ENCODE data around the gene HSPB1. TPM values are rescaled to one million over a fixed set of nuclear protein-coding genes. Genes with fewer than 3 reads are reported as not detected.
"Not testable (repeated sequence)": the region's sequence is repeated elsewhere in the genome, so short reads cannot be mapped to it uniquely, and the experiment has no call there.

The HSPB1 gene
- total RNA-seq, 1 donor from 2014 or later: 235 TPM

GRCh38 chr7:76296743-76297740, 5.4 kb upstream of the HSPB1 start:
- Mint-ChIP-seq H3K27me3 (ENCODE audit: low read depth) (no peaks in the 10 kb centered on the region), H3K4me3 (no peak overlapping the region), H3K36me3 (no peaks in the 10 kb centered on the region), H3K27ac (peak overlapping the region; percentile 88), H3K9me3 (no peaks in the 10 kb centered on the region), H3K4me1 (peaks cover 30% of the 10 kb centered on the region)
- DNase-seq (ENCODE audit: low spot score in 2 of 2, unreplicated experiment in 2 of 2): no peak
- TF ChIP-seq CTCF (IDR thresholded peaks at IDR 0.05; ENCODE audit: unreplicated experiment): no peak

- no peak for DNase-seq (ENCODE audit: low spot score in 2 of 2, unreplicated experiment in 2 of 2)
- Mint-ChIP-seq H3K4me3 (no peak overlapping the region), H3K27ac (peak overlapping the region; percentile 79), H3K36me3 (no peaks in the 10 kb centered on the region), H3K4me1 (peaks cover 27% of the 10 kb centered on the region), H3K9me3 (no peaks in the 10 kb centered on the region), H3K27me3 (ENCODE audit: low read depth) (no peaks in the 10 kb centered on the region)
- no peak for TF ChIP-seq CTCF (IDR thresholded peaks at IDR 0.05; ENCODE audit: unreplicated experiment)
Measured at GRCh38 chr7:76300166-76300731, 2.2 kb upstream of the HSPB1 start.

GRCh38 chr7:76301000-76301399, 1.5 kb upstream of the HSPB1 start:
- Mint-ChIP-seq H3K27ac (no peak overlapping the region), H3K36me3 (no peaks in the 10 kb centered on the region), H3K4me3 (no peak overlapping the region), H3K4me1 (peaks cover 27% of the 10 kb centered on the region), H3K27me3 (ENCODE audit: low read depth) (no peaks in the 10 kb centered on the region), H3K9me3 (no peaks in the 10 kb centered on the region)
- TF ChIP-seq CTCF (IDR thresholded peaks at IDR 0.05; ENCODE audit: unreplicated experiment): no peak
- no peak for DNase-seq (ENCODE audit: low spot score in 2 of 2, unreplicated experiment in 2 of 2)

- peak overlapping the region; percentile 89 for H3K27ac Mint-ChIP-seq
- no peak for TF ChIP-seq CTCF (IDR thresholded peaks at IDR 0.05; ENCODE audit: unreplicated experiment)
- H3K36me3 Mint-ChIP-seq: no peaks in the 10 kb centered on the region
- H3K4me3 Mint-ChIP-seq: peak overlapping the region; percentile 89
- peak; percentile 92 to 95 for DNase-seq (ENCODE audit: low spot score in 2 of 2, unreplicated experiment in 2 of 2)
- no peaks in the 10 kb centered on the region for H3K27me3 Mint-ChIP-seq (ENCODE audit: low read depth)
- no peaks in the 10 kb centered on the region for H3K9me3 Mint-ChIP-seq
- peaks cover 28% of the 10 kb centered on the region for H3K4me1 Mint-ChIP-seq
Measured at GRCh38 chr7:76303202-76304147, 1.0 kb downstream of the HSPB1 start.

- Mint-ChIP-seq H3K4me1 (peaks cover 28% of the 10 kb centered on the region), H3K9me3 (no peaks in the 10 kb centered on the region), H3K36me3 (no peaks in the 10 kb centered on the region), H3K4me3 (no peak overlapping the region), H3K27ac (peak overlapping the region; percentile 43), H3K27me3 (ENCODE audit: low read depth) (no peaks in the 10 kb centered on the region)
- TF ChIP-seq CTCF (IDR thresholded peaks at IDR 0.05; ENCODE audit: unreplicated experiment): no peak
- DNase-seq (ENCODE audit: low spot score in 2 of 2, unreplicated experiment in 2 of 2): no peak
Measured at GRCh38 chr7:76304888-76305375, 2.5 kb downstream of the HSPB1 start.

- not testable (repeated sequence) for H3K36me3 Mint-ChIP-seq; H3K27me3 Mint-ChIP-seq (ENCODE audit: low read depth); H3K27ac Mint-ChIP-seq; H3K9me3 Mint-ChIP-seq; H3K4me3 Mint-ChIP-seq; DNase-seq (ENCODE audit: low spot score in 2 of 2, unreplicated experiment in 2 of 2)
- peaks cover 19% of the 10 kb centered on the region for H3K4me1 Mint-ChIP-seq
Measured at GRCh38 chr7:76308874-76309273, 6.4 kb downstream of the HSPB1 start.

GRCh38 chr7:76309341-76310101, 7.0 kb downstream of the HSPB1 start:
- not testable (repeated sequence) for H3K27me3 Mint-ChIP-seq (ENCODE audit: low read depth); H3K36me3 Mint-ChIP-seq; DNase-seq (ENCODE audit: low spot score in 2 of 2, unreplicated experiment in 2 of 2); H3K9me3 Mint-ChIP-seq; H3K27ac Mint-ChIP-seq; H3K4me3 Mint-ChIP-seq
- peaks cover 17% of the 10 kb centered on the region for H3K4me1 Mint-ChIP-seq

Data from mesothelial cell of epicardium (in vitro differentiated cells).